ENCODE data around the gene NAP1L4. TPM values are rescaled to one million over a fixed set of nuclear protein-coding genes. Genes with fewer than 3 reads are reported as not detected.

NAP1L4 gene
- total RNA-seq, 1 experiment from 2014 or later: 212 TPM

GRCh38 chr11:3014057-3014938, 22.2 kb upstream of the NAP1L4 start:
- Histone ChIP-seq H4K5ac (ENCODE audit: insufficient read length, low read depth, low read length) (no peak overlapping the region), H3K79me1 (ENCODE audit: insufficient read depth, low read depth, low read length, poor library complexity, severe bottlenecking) (no peaks in the 10 kb centered on the region), H2AFZ (ENCODE audit: low read length) (no peak overlapping the region), H3K27me3 (ENCODE audit: insufficient read depth, low read length) (no peaks in the 10 kb centered on the region), H2BK20ac (ENCODE audit: low read depth, low read length, poor library complexity, severe bottlenecking) (no peak overlapping the region), H3K56ac (ENCODE audit: insufficient read length, low read depth, low read length) (no peak overlapping the region), H3K9ac (ENCODE audit: extremely low read depth, insufficient read length, low read length) (no peak overlapping the region), H3K4me1 (ENCODE audit: insufficient read depth, low read length) (no peaks in the 10 kb centered on the region), H2BK5ac (ENCODE audit: insufficient read length, low read length) (no peak overlapping the region), H3K79me2 (ENCODE audit: insufficient read depth, low read length) (no peaks in the 10 kb centered on the region), H3T11ph (ENCODE audit: low read length) (no peak overlapping the region), H2BK15ac (ENCODE audit: low read depth, low read length) (no peak overlapping the region), H2BK120ac (ENCODE audit: low read depth, low read length, poor library complexity, severe bottlenecking) (no peak overlapping the region), H3K14ac (ENCODE audit: insufficient read depth, low read length) (no peak overlapping the region), H2BK12ac (ENCODE audit: insufficient read length, low read depth, low read length) (no peak overlapping the region), H2AK5ac (ENCODE audit: insufficient read length, low read length) (no peak overlapping the region), H3K27ac (ENCODE audit: insufficient read length, low read depth, low read length) (no peak overlapping the region), H3K9me3 (ENCODE audit: control insufficient read depth, low read depth, low read length) (no peaks in the 10 kb centered on the region), H4K91ac (ENCODE audit: insufficient read length, low read depth, low read length) (no peak overlapping the region), H3K4ac (ENCODE audit: low read depth, low read length) (no peak overlapping the region), H3K18ac (ENCODE audit: insufficient read length, low read depth, low read length) (no peak overlapping the region), H3K23ac (ENCODE audit: insufficient read length, low read depth, low read length) (no peak overlapping the region), H3K4me2 (ENCODE audit: insufficient read depth, insufficient read length, low read length) (no peak overlapping the region), H4K8ac (replicated peaks; ENCODE audit: insufficient read length, low read depth, low read length) (no peak overlapping the region), H4K20me1 (ENCODE audit: control insufficient read depth, insufficient read depth, insufficient read length) (no peaks in the 10 kb centered on the region), H3K23me2 (ENCODE audit: insufficient read length, low read depth, low read length, poor library complexity, severe bottlenecking) (no peaks in the 10 kb centered on the region)
- H3K4me3 Mint-ChIP-seq: no peak overlapping the region
- H3K27me3 Mint-ChIP-seq (ENCODE audit: low read depth): no peaks in the 10 kb centered on the region
- H3K36me3 Mint-ChIP-seq (ENCODE audit: insufficient read depth in 1 of 3, low read depth in 3 of 3): peaks cover 41 to 95% (median 80%) of the 10 kb centered on the region in 3 experiments
- no CpG with 5 or more reads among the region's 16 CpGs for WGBS (ENCODE audit: extremely low coverage, insufficient read length, low lambda C conversion rate)
- DNase-seq: no peak
- H3K27ac Mint-ChIP-seq: no peak overlapping the region
- no peaks in the 10 kb centered on the region for H3K4me1 Mint-ChIP-seq
- TF ChIP-seq CTCF (conservative IDR thresholded peaks at IDR 0.05): no peak
- H3K9me3 Mint-ChIP-seq: no peaks in the 10 kb centered on the region

All from H9 (cell line).